Right lobe of liver (tissue), 6 donors: ENCODE data around the gene CYSLTR2. TPM values are rescaled to one million over a fixed set of nuclear protein-coding genes. Genes with fewer than 3 reads are reported as not detected.

ENCODE experiments used
- ATAC-seq, 4 donors: fragments of 200-7000 bp; cut with Tn5 transposase; one replicate each; pipeline ENCODE4 v1.9.1; 2020; ENCODE audit warnings: mild to moderate bottlenecking in 4 of 4, moderate library complexity in 4 of 4
- DNase-seq, 3 donors: peaks; one replicate each; pipeline ENCODE4 v3.0.0-alpha.2; 2020
- H3K27ac ChIP-seq, 3 donors: fragments of 200-600 bp; one replicate each; pipeline ENCODE4 v1.8.0; 2022
- H3K27me3 ChIP-seq, 2 donors: fragments of 200-600 bp; one replicate each; pipeline ENCODE4 v1.8.0; 2022
- H3K36me3 ChIP-seq, 4 donors: fragments of 200-600 bp; sonication (generic) in 1 of 4; one replicate each; pipeline versions ENCODE4 v1.5.1 to v1.8.0; 2017 to 2022; ENCODE audit warnings: control low read depth in 1 of 4
- H3K4me1 ChIP-seq, 4 donors: fragments of 200-600 bp; sonication (generic) in 1 of 4; one replicate each; pipeline versions ENCODE4 v1.5.1 to v1.8.0; 2017 to 2022; ENCODE audit warnings: control low read depth in 1 of 4
- H3K4me3 ChIP-seq, 3 donors: fragments of 200-600 bp; one replicate each; pipeline ENCODE4 v1.8.0; 2022
- H3K9me3 ChIP-seq, 4 donors: fragments of 200-600 bp; sonication (generic) in 1 of 4; one replicate each; pipeline versions ENCODE4 v1.5.1 to v1.8.0; 2017 to 2022; ENCODE audit warnings: control low read depth in 1 of 4
- POLR2A ChIP-seq: fragments of 450-650 bp; IDR thresholded peaks from one replicate; pipeline ENCODE4 v1.6.1; 2017; ENCODE audit warnings: antibody characterized with exemption, mild to moderate bottlenecking
- WGBS: methylation state at CpG from one replicate; pipeline ENCODE4 v1.1.6; 2018; ENCODE audit warnings: low coverage, low lambda C conversion rate; ENCODE audit not compliant: insufficient coverage; ENCODE audit errors: missing lambda C conversion rate; 5-methylcytosine and 5-hydroxymethylcytosine counted together
- intact Hi-C, 2 donors: fragments of 100-400 bp; cut with DNase I; formaldehyde crosslinking; loops; one replicate each; pipeline versions ENCODE4 v1.11.2 to v1.14.1; 2022
- total RNA-seq, 6 experiments: library from RNA; depleted of rRNA in 2 of 6; stranded (reverse); fragments of >200 nt in 2 of 6; fragmentation: NEBNext Ultra II Directional in 3 of 6; extraction: Animal tissue kit (Norgen Biotek cat#: 25700) in 3 of 6; gene quantifications; one replicate each; pipeline versions ENCODE4 v1.1.0 to v1.2.4, GENCODE V29; 2016 to 2023
- TF ChIP-seq, protein P1 (sequence below), 4 donors: fragments of 200-600 bp in 3 of 4; fragments of 450-650 bp in 1 of 4; IDR thresholded peaks; one replicate each; pipeline versions ENCODE4 v1.5.1 to v1.8.0; 2016 to 2022; ENCODE audit warnings: antibody characterized with exemption in 4 of 4, mild to moderate bottlenecking in 2 of 4
- donor health status: DM: no; HTN: yes; CAD: no.
- donor health status: DM: no; HTN: no; CAD: no.
- donor health status: DM: no; HTN: no; CAD: no.
- donor health status: DM: no; HTN: yes; CAD: no.
- donor health status: DM: no; HTN: yes; CAD: no.

The CYSLTR2 gene
- total RNA-seq, 6 experiments from 2014 or later: 0.06 to 0.93 (median 0.14) TPM

- ATAC-seq: peak; percentile 80 to 97 (median 90)
- peak; percentile 53 to 67 (median 60) for DNase-seq
- H3K9me3 ChIP-seq: no peaks in the 10 kb centered on the region
- H3K4me1 ChIP-seq: peaks cover 0 to 3% (median 0%) of the 10 kb centered on the region in 4 donors
- TF ChIP-seq POLR2A: no peak
- TF ChIP-seq, protein P1, sequence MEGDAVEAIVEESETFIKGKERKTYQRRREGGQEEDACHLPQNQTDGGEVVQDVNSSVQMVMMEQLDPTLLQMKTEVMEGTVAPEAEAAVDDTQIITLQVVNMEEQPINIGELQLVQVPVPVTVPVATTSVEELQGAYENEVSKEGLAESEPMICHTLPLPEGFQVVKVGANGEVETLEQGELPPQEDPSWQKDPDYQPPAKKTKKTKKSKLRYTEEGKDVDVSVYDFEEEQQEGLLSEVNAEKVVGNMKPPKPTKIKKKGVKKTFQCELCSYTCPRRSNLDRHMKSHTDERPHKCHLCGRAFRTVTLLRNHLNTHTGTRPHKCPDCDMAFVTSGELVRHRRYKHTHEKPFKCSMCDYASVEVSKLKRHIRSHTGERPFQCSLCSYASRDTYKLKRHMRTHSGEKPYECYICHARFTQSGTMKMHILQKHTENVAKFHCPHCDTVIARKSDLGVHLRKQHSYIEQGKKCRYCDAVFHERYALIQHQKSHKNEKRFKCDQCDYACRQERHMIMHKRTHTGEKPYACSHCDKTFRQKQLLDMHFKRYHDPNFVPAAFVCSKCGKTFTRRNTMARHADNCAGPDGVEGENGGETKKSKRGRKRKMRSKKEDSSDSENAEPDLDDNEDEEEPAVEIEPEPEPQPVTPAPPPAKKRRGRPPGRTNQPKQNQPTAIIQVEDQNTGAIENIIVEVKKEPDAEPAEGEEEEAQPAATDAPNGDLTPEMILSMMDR (IDR thresholded peaks at IDR 0.05): peak; percentile 56 to 84 (median 72)
- intact Hi-C loops: no loop called here
- H3K4me3 ChIP-seq: no peak overlapping the region
- WGBS: 52% methylated on average over 6 of the region's 16 CpGs
- H3K27ac ChIP-seq: no peak overlapping the region
- no peaks in the 10 kb centered on the region for H3K36me3 ChIP-seq
- H3K27me3 ChIP-seq: no peaks in the 10 kb centered on the region
These were observed 78.3 kb downstream of the CYSLTR2 start for GRCh38 chr13:48731957-48732569.

GRCh38 chr13:48733739-48734335 lies 80.1 kb downstream of the CYSLTR2 start:
- WGBS: 55% methylated on average over 2 of the region's 5 CpGs
- H3K36me3 ChIP-seq: no peaks in the 10 kb centered on the region
- peaks cover 0 to 3% (median 0%) of the 10 kb centered on the region in 4 donors for H3K4me1 ChIP-seq
- H3K27me3 ChIP-seq: no peaks in the 10 kb centered on the region
- H3K9me3 ChIP-seq: no peaks in the 10 kb centered on the region
- no peak overlapping the region for H3K27ac ChIP-seq
- H3K4me3 ChIP-seq: no peak overlapping the region
- ATAC-seq (no peak), DNase-seq (no peak)
- TF ChIP-seq, protein P1 (IDR thresholded peaks at IDR 0.05): no peak
- no peak for TF ChIP-seq POLR2A
- intact Hi-C loops: no loop called here

DNA sequence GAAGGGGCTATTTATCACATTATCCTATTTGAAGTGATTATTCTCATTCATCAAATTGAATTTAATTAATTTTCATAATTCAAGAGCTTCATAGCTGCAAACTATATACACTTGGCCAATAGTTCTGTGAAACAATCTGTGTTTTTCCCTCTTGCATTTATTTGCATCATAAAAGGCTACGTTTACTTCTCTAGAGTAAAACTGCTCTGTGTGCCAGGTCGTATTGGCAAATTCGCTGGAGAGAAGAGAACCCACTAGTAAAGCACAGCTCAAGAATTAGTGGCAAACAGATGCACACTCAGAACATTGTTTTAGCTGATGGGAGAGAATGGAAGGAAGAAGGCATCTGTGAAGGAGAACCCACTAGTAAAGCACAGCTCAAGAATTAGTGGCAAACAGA lies 81.8 kb downstream of the CYSLTR2 start:
- Histone ChIP-seq H3K27ac (no peak overlapping the region), H3K4me3 (no peak overlapping the region), H3K36me3 (no peaks in the 10 kb centered on the region), H3K27me3 (no peaks in the 10 kb centered on the region), H3K9me3 (no peaks in the 10 kb centered on the region), H3K4me1 (peaks cover 0 to 3% (median 0%) of the 10 kb centered on the region in 4 donors)
- intact Hi-C loops: no loop called here
- DNase-seq (no peak), ATAC-seq (no peak)
- TF ChIP-seq, protein P1 (IDR thresholded peaks at IDR 0.05): no peak
- TF ChIP-seq POLR2A: no peak
- WGBS: 63% methylated on average over 3 of the region's 3 CpGs

DNA sequence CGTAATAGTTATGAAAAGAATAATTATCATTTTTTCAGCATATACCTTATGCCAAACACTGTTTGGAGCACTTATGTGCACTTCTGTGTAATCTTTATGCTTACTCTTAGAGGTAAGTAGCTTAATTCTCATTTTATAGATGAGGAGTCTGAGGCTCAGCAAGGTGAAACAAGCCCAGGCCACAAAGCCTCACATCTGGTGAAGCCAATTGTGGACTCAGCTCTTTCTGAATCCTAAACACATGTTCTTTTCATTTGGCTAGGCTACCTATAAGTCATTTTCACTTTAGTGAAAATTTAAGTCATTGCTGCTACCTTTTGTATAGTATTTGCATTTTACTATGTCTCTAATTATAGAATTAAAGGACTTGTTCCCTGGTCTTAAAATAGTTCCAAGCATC lies 84.0 kb downstream of the CYSLTR2 start:
- ATAC-seq (no peak), DNase-seq (no peak)
- 73% methylated on average over 1 of the region's 1 CpG for WGBS
- Histone ChIP-seq H3K27me3 (no peaks in the 10 kb centered on the region), H3K4me3 (no peak overlapping the region), H3K36me3 (no peaks in the 10 kb centered on the region), H3K9me3 (no peaks in the 10 kb centered on the region), H3K27ac (no peak overlapping the region), H3K4me1 (no peaks in the 10 kb centered on the region)
- intact Hi-C loops: no loop called here
- TF ChIP-seq, protein P1 (IDR thresholded peaks at IDR 0.05): no peak
